Neural crest cell (in vitro differentiated cells): ENCODE data around the gene A1BG. TPM values are rescaled to one million over a fixed set of nuclear protein-coding genes. Genes with fewer than 3 reads are reported as not detected.
"Not testable (repeated sequence)": the region's sequence is repeated elsewhere in the genome, so short reads cannot be mapped to it uniquely, and the experiment has no call there.

Experiments used
- DNase-seq: peaks from one replicate; pipeline ENCODE4 v3.0.0; 2021; ENCODE audit warnings: low read depth, mixed read lengths, low spot score
- H3K27ac Mint-ChIP-seq: one replicate; pipeline ENCODE4 v1.8.0; 2021; ENCODE audit warnings: mild to moderate bottlenecking, mixed read lengths; ENCODE audit not compliant: unreplicated experiment
- H3K27me3 Mint-ChIP-seq: 2 replicates; pipeline ENCODE4 v1.8.0; 2021; ENCODE audit warnings: low read depth, mild to moderate bottlenecking, mixed read lengths
- H3K36me3 Mint-ChIP-seq: 2 replicates; pipeline ENCODE4 v1.8.0; 2021; ENCODE audit warnings: low read depth, mild to moderate bottlenecking, mixed read lengths
- H3K4me1 Mint-ChIP-seq: 2 replicates; pipeline ENCODE4 v1.8.0; 2021; ENCODE audit warnings: mixed read lengths
- H3K4me3 Mint-ChIP-seq: one replicate; pipeline ENCODE4 v1.8.0; 2021; ENCODE audit warnings: mild to moderate bottlenecking, mixed read lengths
- H3K9me3 Mint-ChIP-seq: 2 replicates; pipeline ENCODE4 v1.8.0; 2021; ENCODE audit warnings: mixed read lengths
- CTCF ChIP-seq: fragments of 200-600 bp; sonication (generic); conservative IDR thresholded peaks from 2 replicates; pipeline ENCODE4 v1.5.0; 2021; ENCODE audit warnings: antibody characterized with exemption, mild to moderate bottlenecking
- total RNA-seq: library from RNA; stranded (reverse); gene quantifications from 2 replicates; pipeline ENCODE4 v1.2.1, GENCODE V29; 2021

The A1BG gene
- total RNA-seq, 1 donor from 2014 or later = 17.8 TPM

- H3K4me1 Mint-ChIP-seq = peaks cover 33% of the 10 kb centered on the region
- no peak for DNase-seq
- peaks cover 3% of the 10 kb centered on the region for H3K36me3 Mint-ChIP-seq
- H3K27ac Mint-ChIP-seq = no peak overlapping the region
- peak overlapping the region; percentile 99 for H3K4me3 Mint-ChIP-seq
- H3K9me3 Mint-ChIP-seq = no peaks in the 10 kb centered on the region
- H3K27me3 Mint-ChIP-seq = peaks cover 4% of the 10 kb centered on the region
- TF ChIP-seq CTCF = no peak
Measured at GRCh38 chr19:58382997-58383603, 29.8 kb upstream of the A1BG start.

- no peaks in the 10 kb centered on the region for H3K27me3 Mint-ChIP-seq
- TF ChIP-seq CTCF = no peak
- H3K4me3 Mint-ChIP-seq = peak overlapping the region; percentile 96
- H3K9me3 Mint-ChIP-seq = no peaks in the 10 kb centered on the region
- no peak for DNase-seq
- H3K4me1 Mint-ChIP-seq = peaks cover 20% of the 10 kb centered on the region
- peak overlapping the region; percentile 75 for H3K27ac Mint-ChIP-seq
- no peaks in the 10 kb centered on the region for H3K36me3 Mint-ChIP-seq
Measured at GRCh38 chr19:58381460-58382212, 28.3 kb upstream of the A1BG start.

GRCh38 chr19:58380662-58381459 lies 27.6 kb upstream of the A1BG start, which contains the start of gene ZNF837:
Gene ZNF837 (minus strand): TSS chr19:58381030. CDS start chr19:58369332, 11,698 bp downstream.
- Mint-ChIP-seq H3K9me3 (no peaks in the 10 kb centered on the region), H3K36me3 (no peaks in the 10 kb centered on the region), H3K27me3 (no peaks in the 10 kb centered on the region), H3K27ac (peak within 1 kb of the TSS; percentile 74), H3K4me3 (peak within 1 kb of the TSS; percentile 96), H3K4me1 (peaks cover 20% of the 10 kb centered on the region)
- DNase-seq = peak; percentile 92
- no peak for TF ChIP-seq CTCF

- Mint-ChIP-seq H3K36me3 (no peaks in the 10 kb centered on the region), H3K4me1 (peaks cover 15% of the 10 kb centered on the region), H3K27me3 (no peaks in the 10 kb centered on the region), H3K27ac (peak overlapping the region; percentile 74), H3K4me3 (peak overlapping the region; percentile 89), H3K9me3 (no peaks in the 10 kb centered on the region)
- no peak for TF ChIP-seq CTCF
- DNase-seq = no peak
Measured at GRCh38 chr19:58380037-58380661, 26.9 kb upstream of the A1BG start.

- Mint-ChIP-seq H3K4me3 (peak overlapping the region; percentile 89), H3K4me1 (peaks cover 15% of the 10 kb centered on the region), H3K9me3 (no peaks in the 10 kb centered on the region), H3K27ac (no peak overlapping the region), H3K36me3 (no peaks in the 10 kb centered on the region), H3K27me3 (no peaks in the 10 kb centered on the region)
- no peak for DNase-seq
- TF ChIP-seq CTCF = no peak
Measured at GRCh38 chr19:58379246-58379645, 26.0 kb upstream of the A1BG start.

GRCh38 chr19:58376724-58377123 lies 23.4 kb upstream of the A1BG start:
- H3K27me3 Mint-ChIP-seq, H3K9me3 Mint-ChIP-seq, H3K27ac Mint-ChIP-seq, DNase-seq, H3K36me3 Mint-ChIP-seq: not testable (repeated sequence)
- Mint-ChIP-seq H3K4me3 (peak overlapping the region; percentile 31), H3K4me1 (peaks cover 15% of the 10 kb centered on the region)
